ENCODE results near the gene VRK2.
"Not testable (repeated sequence)": the region's sequence is repeated elsewhere in the genome, so short reads cannot be mapped to it uniquely, and the experiment has no call there.

Gene VRK2

DNA sequence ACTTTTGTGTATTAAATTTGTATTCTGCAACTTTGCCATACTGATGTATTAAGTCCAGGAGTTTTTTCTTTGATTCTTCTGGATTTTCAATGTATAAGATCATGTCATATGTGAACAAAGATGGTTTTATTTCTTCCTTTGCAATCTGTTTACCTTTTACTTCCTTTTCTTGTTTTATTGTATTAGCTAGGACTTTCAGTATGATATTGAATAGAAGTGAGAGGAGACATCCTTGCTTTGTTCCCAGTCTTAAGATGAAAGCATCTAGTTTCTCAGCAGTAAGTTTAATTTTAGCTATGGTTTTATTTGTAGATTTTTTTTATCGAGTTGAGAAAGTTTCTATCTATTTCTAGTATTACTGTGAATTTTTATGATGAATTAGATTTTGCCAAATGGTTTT, 25.5 kb downstream of the VRK2 start:
- Histone ChIP-seq H3K36me3 (ENCODE audit: control insufficient read depth, insufficient read depth, low read length) (no peaks in the 10 kb centered on the region), H3K4me1 (ENCODE audit: control insufficient read depth, insufficient read depth, low read length) (no peaks in the 10 kb centered on the region), H3K27ac (ENCODE audit: insufficient read depth, low read depth, low read length, poor library complexity, severe bottlenecking) (no peak overlapping the region), H3K9me3 (ENCODE audit: control insufficient read depth, low read length) (no peaks in the 10 kb centered on the region), H3K27me3 (ENCODE audit: control insufficient read depth, insufficient read depth, low read length, poor library complexity, severe bottlenecking) (no peaks in the 10 kb centered on the region), H3K4me3 (ENCODE audit: insufficient read depth, low read depth, low read length) (no peak overlapping the region)
- WGBS, 2 experiments: 100% methylated on average over 1 of the region's 1 CpG

DNA sequence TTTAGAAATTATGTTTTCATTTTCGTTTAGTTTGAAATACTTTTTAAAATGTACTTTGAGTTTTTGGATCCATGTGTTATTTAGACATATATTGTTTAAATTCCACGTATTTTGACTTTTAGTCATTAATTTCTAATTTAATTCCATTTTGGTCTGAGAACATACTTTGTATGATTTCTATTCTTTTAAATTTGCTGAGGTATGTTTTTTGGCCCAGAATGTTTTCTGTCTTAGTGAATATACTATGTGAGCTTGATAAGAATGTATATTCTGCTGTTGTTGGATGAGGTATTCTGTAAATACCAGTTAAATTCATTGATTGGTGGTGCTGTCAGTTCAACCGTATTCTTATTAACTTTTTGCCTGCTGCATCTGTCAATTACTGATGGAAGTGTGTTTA, 26.4 kb downstream of the VRK2 start:
- 100% methylated on average over 1 to 2 of the region's 3 CpGs for WGBS, 2 experiments
- H3K27me3 ChIP-seq (ENCODE audit: control insufficient read depth, insufficient read depth, low read length, poor library complexity, severe bottlenecking): no peaks in the 10 kb centered on the region
- H3K27ac ChIP-seq (ENCODE audit: insufficient read depth, low read depth, low read length, poor library complexity, severe bottlenecking): no peak overlapping the region
- H3K36me3 ChIP-seq (ENCODE audit: control insufficient read depth, insufficient read depth, low read length): no peaks in the 10 kb centered on the region
- H3K4me3 ChIP-seq (ENCODE audit: insufficient read depth, low read depth, low read length): no peak overlapping the region
- H3K9me3 ChIP-seq (ENCODE audit: control insufficient read depth, low read length): no peaks in the 10 kb centered on the region
- H3K4me1 ChIP-seq (ENCODE audit: control insufficient read depth, insufficient read depth, low read length): no peaks in the 10 kb centered on the region

DNA sequence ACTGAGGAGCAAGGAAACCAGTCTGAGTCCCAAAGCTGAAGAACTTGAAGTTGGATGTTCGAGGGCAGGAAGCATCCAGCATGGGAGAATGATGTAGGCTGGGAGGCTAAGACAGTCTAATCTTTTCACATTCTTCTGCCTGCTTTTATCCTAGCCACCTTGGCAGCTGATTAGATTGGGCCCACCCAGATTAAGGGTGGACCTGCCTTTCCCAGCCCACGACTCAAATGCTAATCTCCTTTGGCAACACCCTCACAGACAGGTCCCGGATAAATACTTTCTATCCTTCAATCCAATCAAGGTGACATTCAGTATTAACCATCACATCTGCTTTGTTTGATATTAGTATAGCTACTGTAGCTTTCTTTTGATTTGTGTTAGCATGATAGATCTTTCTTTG, 27.1 kb downstream of the VRK2 start:
- H3K9me3 ChIP-seq (ENCODE audit: control insufficient read depth, low read length): no peaks in the 10 kb centered on the region
- H3K4me1 ChIP-seq (ENCODE audit: control insufficient read depth, insufficient read depth, low read length): no peaks in the 10 kb centered on the region
- H3K36me3 ChIP-seq (ENCODE audit: control insufficient read depth, insufficient read depth, low read length): no peaks in the 10 kb centered on the region
- no peaks in the 10 kb centered on the region for H3K27me3 ChIP-seq (ENCODE audit: control insufficient read depth, insufficient read depth, low read length, poor library complexity, severe bottlenecking)
- no peak overlapping the region for H3K4me3 ChIP-seq (ENCODE audit: insufficient read depth, low read depth, low read length)
- H3K27ac ChIP-seq (ENCODE audit: insufficient read depth, low read depth, low read length, poor library complexity, severe bottlenecking): no peak overlapping the region
- WGBS, 2 experiments: 89 to 96% methylated on average over 3 of the region's 3 CpGs

GRCh38 chr2:58081000-58081399, 34.4 kb downstream of the VRK2 start:
- H3K27me3 ChIP-seq (ENCODE audit: control insufficient read depth, insufficient read depth, low read length, poor library complexity, severe bottlenecking): no peaks in the 10 kb centered on the region
- no peak overlapping the region for H3K4me3 ChIP-seq (ENCODE audit: insufficient read depth, low read depth, low read length)
- H3K9me3 ChIP-seq (ENCODE audit: control insufficient read depth, low read length): no peaks in the 10 kb centered on the region
- no peaks in the 10 kb centered on the region for H3K4me1 ChIP-seq (ENCODE audit: control insufficient read depth, insufficient read depth, low read length)
- H3K27ac ChIP-seq (ENCODE audit: insufficient read depth, low read depth, low read length, poor library complexity, severe bottlenecking): no peak overlapping the region
- H3K36me3 ChIP-seq (ENCODE audit: control insufficient read depth, insufficient read depth, low read length): no peaks in the 10 kb centered on the region

DNA sequence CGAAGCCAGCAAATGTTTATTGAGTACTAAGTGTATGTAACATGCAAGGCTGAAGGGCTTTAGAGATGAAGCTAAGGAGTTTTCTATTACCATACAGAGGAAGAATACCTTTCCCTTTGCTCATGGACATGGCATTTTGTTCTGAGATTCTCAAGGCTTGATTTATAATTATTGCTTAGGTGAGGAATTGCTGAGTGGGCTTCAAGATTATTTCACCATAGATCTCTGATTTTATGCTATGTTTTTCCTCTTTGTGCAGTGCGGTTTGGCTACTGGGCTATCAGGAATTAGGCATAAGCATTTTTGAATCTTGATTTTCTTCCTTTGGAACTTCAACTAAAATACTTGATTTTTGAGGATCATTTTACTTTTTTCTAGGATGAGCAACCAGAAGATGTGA, 42.5 kb downstream of the VRK2 start:
- Histone ChIP-seq H3K27ac (ENCODE audit: insufficient read depth, low read depth, low read length, poor library complexity, severe bottlenecking) (no peak overlapping the region), H3K27me3 (ENCODE audit: control insufficient read depth, insufficient read depth, low read length, poor library complexity, severe bottlenecking) (no peaks in the 10 kb centered on the region), H3K36me3 (ENCODE audit: control insufficient read depth, insufficient read depth, low read length) (peaks cover 4% of the 10 kb centered on the region), H3K4me1 (ENCODE audit: control insufficient read depth, insufficient read depth, low read length) (no peaks in the 10 kb centered on the region), H3K4me3 (ENCODE audit: insufficient read depth, low read depth, low read length) (no peak overlapping the region), H3K9me3 (ENCODE audit: control insufficient read depth, low read length) (no peaks in the 10 kb centered on the region)
- 95 to 100% methylated on average over 2 of the region's 2 CpGs for WGBS, 2 experiments

DNA sequence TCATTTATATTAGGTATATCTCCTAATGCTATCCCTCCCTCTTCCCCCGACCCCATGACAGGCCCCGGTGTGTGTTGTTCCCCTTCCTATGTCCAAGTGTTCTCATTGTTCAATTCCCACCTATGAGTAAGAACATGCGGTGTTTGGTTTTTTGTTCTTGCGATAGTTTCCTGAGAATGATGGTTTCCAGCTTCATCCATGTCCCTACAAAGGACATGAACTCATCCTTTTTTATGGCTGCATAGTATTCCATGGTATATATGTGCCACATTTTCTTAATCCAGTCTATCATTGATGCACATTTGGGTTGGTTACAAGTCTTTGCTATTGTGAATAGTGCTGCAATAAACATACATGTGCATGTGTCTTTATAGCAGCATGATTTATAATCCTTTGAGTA, 46.2 kb downstream of the VRK2 start:
- H3K27ac ChIP-seq (ENCODE audit: insufficient read depth, low read depth, low read length, poor library complexity, severe bottlenecking); H3K36me3 ChIP-seq (ENCODE audit: control insufficient read depth, insufficient read depth, low read length); H3K9me3 ChIP-seq (ENCODE audit: control insufficient read depth, low read length); H3K4me3 ChIP-seq (ENCODE audit: insufficient read depth, low read depth, low read length); H3K4me1 ChIP-seq (ENCODE audit: control insufficient read depth, insufficient read depth, low read length); H3K27me3 ChIP-seq (ENCODE audit: control insufficient read depth, insufficient read depth, low read length, poor library complexity, severe bottlenecking): not testable (repeated sequence)
- WGBS, 2 experiments: 91 to 95% methylated on average over 3 of the region's 4 CpGs

GRCh38 chr2:58097025-58097424, 50.4 kb downstream of the VRK2 start:
- WGBS, 2 experiments: no CpG with 5 or more reads among the region's 1 CpG
- Histone ChIP-seq H3K4me1 (ENCODE audit: control insufficient read depth, insufficient read depth, low read length) (no peaks in the 10 kb centered on the region), H3K36me3 (ENCODE audit: control insufficient read depth, insufficient read depth, low read length) (no peaks in the 10 kb centered on the region), H3K9me3 (ENCODE audit: control insufficient read depth, low read length) (no peaks in the 10 kb centered on the region), H3K27ac (ENCODE audit: insufficient read depth, low read depth, low read length, poor library complexity, severe bottlenecking) (no peak overlapping the region), H3K27me3 (ENCODE audit: control insufficient read depth, insufficient read depth, low read length, poor library complexity, severe bottlenecking) (no peaks in the 10 kb centered on the region), H3K4me3 (ENCODE audit: insufficient read depth, low read depth, low read length) (no peak overlapping the region)

GRCh38 chr2:58098254-58099095, 51.9 kb downstream of the VRK2 start:
- H3K4me3 ChIP-seq (ENCODE audit: insufficient read depth, low read depth, low read length): no peak overlapping the region
- no peaks in the 10 kb centered on the region for H3K9me3 ChIP-seq (ENCODE audit: control insufficient read depth, low read length)
- no peaks in the 10 kb centered on the region for H3K27me3 ChIP-seq (ENCODE audit: control insufficient read depth, insufficient read depth, low read length, poor library complexity, severe bottlenecking)
- no peaks in the 10 kb centered on the region for H3K4me1 ChIP-seq (ENCODE audit: control insufficient read depth, insufficient read depth, low read length)
- H3K36me3 ChIP-seq (ENCODE audit: control insufficient read depth, insufficient read depth, low read length): no peaks in the 10 kb centered on the region
- no peak overlapping the region for H3K27ac ChIP-seq (ENCODE audit: insufficient read depth, low read depth, low read length, poor library complexity, severe bottlenecking)
- WGBS, 2 experiments: 87 to 100% methylated on average over 3 of the region's 4 CpGs

DNA sequence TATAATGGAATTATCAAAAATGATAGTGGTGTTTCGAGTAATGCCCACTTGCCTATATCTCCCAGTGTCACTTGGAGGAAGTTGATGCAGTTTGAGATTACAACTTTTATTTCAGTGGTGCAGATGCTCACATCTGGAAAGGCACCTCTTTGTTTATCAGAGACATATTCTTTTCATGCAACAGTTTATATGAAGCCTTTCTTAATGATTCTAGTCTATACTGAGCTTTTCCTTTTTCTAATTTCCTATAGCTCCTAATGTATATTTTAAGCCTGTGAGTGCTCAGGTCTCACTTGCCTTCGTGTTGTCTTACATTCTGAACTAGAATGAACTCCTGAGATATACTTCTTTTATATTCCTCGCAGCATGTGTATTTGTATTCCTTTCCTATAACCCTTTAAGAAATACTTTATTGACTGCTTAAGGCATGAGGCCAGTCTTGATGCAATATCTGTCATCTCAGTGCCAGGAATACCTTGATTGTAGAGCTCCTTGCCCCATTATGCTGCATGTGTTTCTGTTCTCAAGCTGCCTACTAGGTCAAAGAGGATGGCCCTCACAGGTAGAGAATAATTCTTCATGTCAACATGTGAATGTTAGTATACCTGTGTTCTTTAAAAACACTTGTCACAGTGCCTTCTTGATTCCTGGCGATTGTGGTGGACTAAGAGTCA, 52.6 kb downstream of the VRK2 start:
- no peak overlapping the region for H3K4me3 ChIP-seq (ENCODE audit: insufficient read depth, low read depth, low read length)
- H3K4me1 ChIP-seq (ENCODE audit: control insufficient read depth, insufficient read depth, low read length): no peaks in the 10 kb centered on the region
- H3K27me3 ChIP-seq (ENCODE audit: control insufficient read depth, insufficient read depth, low read length, poor library complexity, severe bottlenecking): no peaks in the 10 kb centered on the region
- WGBS, 2 experiments: 93 to 94% methylated on average over 3 to 4 of the region's 4 CpGs
- H3K36me3 ChIP-seq (ENCODE audit: control insufficient read depth, insufficient read depth, low read length): no peaks in the 10 kb centered on the region
- no peak overlapping the region for H3K27ac ChIP-seq (ENCODE audit: insufficient read depth, low read depth, low read length, poor library complexity, severe bottlenecking)
- no peaks in the 10 kb centered on the region for H3K9me3 ChIP-seq (ENCODE audit: control insufficient read depth, low read length)

DNA sequence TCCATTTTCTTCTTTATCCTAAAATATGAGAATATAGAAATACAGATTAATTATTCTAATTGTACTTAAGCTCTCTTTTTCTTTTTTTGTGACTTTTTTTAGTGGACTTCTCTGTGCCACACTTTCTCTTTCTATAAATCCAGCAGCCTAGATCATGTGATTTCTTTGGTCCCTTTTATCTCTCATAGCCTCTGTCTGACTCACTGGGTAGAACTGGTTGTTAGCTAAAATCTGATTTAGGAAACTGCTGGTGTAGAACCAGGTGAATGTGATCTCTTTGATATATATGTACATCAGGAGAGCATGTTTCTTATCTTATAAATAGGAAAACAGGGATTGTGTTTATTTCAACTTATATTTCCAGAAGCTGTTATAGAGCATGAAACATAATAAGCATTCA, 54.9 kb downstream of the VRK2 start:
- no peak overlapping the region for H3K27ac ChIP-seq (ENCODE audit: insufficient read depth, low read depth, low read length, poor library complexity, severe bottlenecking)
- no peaks in the 10 kb centered on the region for H3K27me3 ChIP-seq (ENCODE audit: control insufficient read depth, insufficient read depth, low read length, poor library complexity, severe bottlenecking)
- no peaks in the 10 kb centered on the region for H3K9me3 ChIP-seq (ENCODE audit: control insufficient read depth, low read length)
- H3K36me3 ChIP-seq (ENCODE audit: control insufficient read depth, insufficient read depth, low read length): no peaks in the 10 kb centered on the region
- H3K4me3 ChIP-seq (ENCODE audit: insufficient read depth, low read depth, low read length): no peak overlapping the region
- no peaks in the 10 kb centered on the region for H3K4me1 ChIP-seq (ENCODE audit: control insufficient read depth, insufficient read depth, low read length)

All from ectodermal cell (in vitro differentiated cells).